ENCODE results near the gene EPG5.
"Not testable (repeated sequence)": the region's sequence is repeated elsewhere in the genome, so short reads cannot be mapped to it uniquely, and the experiment has no call there.

The EPG5 gene

DNA sequence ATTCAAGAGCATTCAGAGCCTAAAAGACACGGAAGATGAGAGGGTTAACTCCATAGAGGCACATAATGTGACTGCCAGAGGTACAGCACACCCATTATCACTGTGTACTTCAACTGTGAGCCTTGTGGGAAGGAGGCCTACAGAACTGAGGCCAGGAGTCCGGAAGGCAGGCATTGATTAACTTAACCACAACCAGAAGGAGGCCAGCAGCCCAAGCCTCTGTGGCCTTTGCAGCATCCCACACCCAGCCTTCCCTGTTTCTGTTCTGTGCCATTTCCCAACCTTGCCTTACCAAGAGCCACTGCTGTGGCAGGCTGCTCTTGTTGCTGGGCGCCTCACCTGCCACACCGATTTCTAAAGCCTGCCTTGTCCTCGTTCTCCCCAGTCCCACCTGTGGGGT lies 114.5 kb downstream of the EPG5 start:
- WGBS (ENCODE audit: insufficient coverage): 89% methylated on average over 5 of the region's 5 CpGs
- no peaks in the 10 kb centered on the region for H3K4me1 ChIP-seq (ENCODE audit: control extremely low read depth in 1 of 4, control insufficient read depth in 4 of 4, insufficient read depth in 4 of 4, low read length in 3 of 4)
- POLR2A ChIA-PET: no interaction called here
- H3K36me3 ChIP-seq (ENCODE audit: control insufficient read depth in 4 of 4, insufficient read depth in 4 of 4, low read length in 3 of 4): peaks cover 24 to 75% (median 62%) of the 10 kb centered on the region in 4 experiments
- DNase-seq: no peak
- H3K4me3 ChIP-seq (ENCODE audit: control insufficient read depth in 1 of 7, extremely low read depth in 1 of 7, insufficient read depth in 4 of 7, low read depth in 2 of 7, low read length in 6 of 7): no peak overlapping the region
- CTCF ChIA-PET: interaction anchor here (2.7 to 6.4 kb wide), 3 partner anchors 13 to 129 kb away, joined by 9 to 20 read pairs (median 20); partner anchors contain the start of gene SLC14A1
- H3K27ac ChIP-seq (ENCODE audit: insufficient read depth in 1 of 2, low read depth in 1 of 2, low read length in 2 of 2, poor library complexity in 1 of 2, severe bottlenecking in 2 of 2): no peak overlapping the region
- H3K27me3 ChIP-seq (replicated peaks in 2 of 5; ENCODE audit: control insufficient read depth in 4 of 5, insufficient read depth in 5 of 5, low read length in 4 of 5): no peaks in the 10 kb centered on the region
- no peaks in the 10 kb centered on the region for H3K9me3 ChIP-seq (ENCODE audit: control extremely low read depth in 1 of 5, control insufficient read depth in 4 of 5, insufficient read depth in 2 of 5, low read depth in 1 of 5, low read length in 4 of 5)

DNA sequence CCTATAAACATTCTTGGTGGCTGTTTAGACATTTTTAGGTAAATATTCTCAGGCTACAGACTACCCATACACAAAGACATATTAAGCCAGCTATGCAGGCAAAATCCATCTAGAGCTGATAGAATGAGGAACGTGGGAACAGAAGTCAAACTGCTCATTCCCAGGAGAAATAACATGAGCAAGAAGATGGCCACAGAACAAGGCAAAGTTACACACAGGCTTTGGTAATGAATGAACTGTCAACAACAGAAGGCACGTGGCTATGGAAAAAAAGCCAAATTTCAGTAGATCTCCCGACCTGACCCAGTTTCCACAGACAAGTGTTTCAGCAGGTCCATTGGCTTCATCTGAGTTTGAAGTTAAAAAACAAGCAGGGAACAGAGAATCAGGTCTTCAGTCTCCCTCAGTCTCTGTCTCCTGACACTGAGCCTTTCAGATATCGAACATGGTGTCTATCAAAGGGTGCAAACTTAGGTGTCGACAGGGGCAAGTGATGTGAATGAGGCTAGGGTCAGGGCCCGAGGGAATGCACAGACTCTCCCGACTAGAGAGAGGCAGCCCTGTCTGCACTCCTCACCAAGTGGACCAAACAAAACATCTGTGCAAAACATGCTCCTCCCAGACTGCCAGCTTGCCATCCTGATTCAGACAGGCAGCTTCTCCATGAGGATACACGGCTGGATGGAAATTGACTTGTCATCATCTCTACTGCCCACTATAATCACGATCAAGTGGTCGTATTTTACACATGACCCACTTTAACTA lies 115.8 kb downstream of the EPG5 start:
- WGBS (ENCODE audit: insufficient coverage): 97% methylated on average over 9 of the region's 10 CpGs
- Histone ChIP-seq H3K27me3 (replicated peaks in 2 of 5; ENCODE audit: control insufficient read depth in 4 of 5, insufficient read depth in 5 of 5, low read length in 4 of 5) (no peaks in the 10 kb centered on the region), H3K36me3 (ENCODE audit: control insufficient read depth in 4 of 4, insufficient read depth in 4 of 4, low read length in 3 of 4) (peaks cover 24 to 67% (median 54%) of the 10 kb centered on the region in 4 experiments), H3K9me3 (ENCODE audit: control extremely low read depth in 1 of 5, control insufficient read depth in 4 of 5, insufficient read depth in 2 of 5, low read depth in 1 of 5, low read length in 4 of 5) (no peaks in the 10 kb centered on the region), H3K4me3 (ENCODE audit: control insufficient read depth in 1 of 7, extremely low read depth in 1 of 7, insufficient read depth in 4 of 7, low read depth in 2 of 7, low read length in 6 of 7) (no peak overlapping the region), H3K27ac (ENCODE audit: insufficient read depth in 1 of 2, low read depth in 1 of 2, low read length in 2 of 2, poor library complexity in 1 of 2, severe bottlenecking in 2 of 2) (no peak overlapping the region), H3K4me1 (ENCODE audit: control extremely low read depth in 1 of 4, control insufficient read depth in 4 of 4, insufficient read depth in 4 of 4, low read length in 3 of 4) (peaks cover 0 to 4% (median 0%) of the 10 kb centered on the region in 4 experiments)
- ChIA-PET POLR2A (interaction anchor here (0.5 kb wide), 1 partner anchor 157 kb away, joined by 3 read pairs; no protein-coding TSS in a partner anchor), CTCF (interaction anchor here (0.7 to 6.4 kb wide), 8 partner anchors 12 to 242 kb away, joined by 3 to 20 read pairs (median 4); no protein-coding TSS in a partner anchor)
- DNase-seq: no peak

- Histone ChIP-seq H3K36me3 (ENCODE audit: control insufficient read depth in 4 of 4, insufficient read depth in 4 of 4, low read length in 3 of 4) (peaks cover 15 to 54% (median 44%) of the 10 kb centered on the region in 4 experiments), H3K4me3 (ENCODE audit: control insufficient read depth in 1 of 7, extremely low read depth in 1 of 7, insufficient read depth in 4 of 7, low read depth in 2 of 7, low read length in 6 of 7) (no peak overlapping the region), H3K9me3 (ENCODE audit: control extremely low read depth in 1 of 5, control insufficient read depth in 4 of 5, insufficient read depth in 2 of 5, low read depth in 1 of 5, low read length in 4 of 5) (no peaks in the 10 kb centered on the region), H3K27ac (ENCODE audit: insufficient read depth in 1 of 2, low read depth in 1 of 2, low read length in 2 of 2, poor library complexity in 1 of 2, severe bottlenecking in 2 of 2) (no peak overlapping the region), H3K27me3 (replicated peaks in 2 of 5; ENCODE audit: control insufficient read depth in 4 of 5, insufficient read depth in 5 of 5, low read length in 4 of 5) (no peaks in the 10 kb centered on the region), H3K4me1 (ENCODE audit: control extremely low read depth in 1 of 4, control insufficient read depth in 4 of 4, insufficient read depth in 4 of 4, low read length in 3 of 4) (peaks cover 0 to 4% (median 0%) of the 10 kb centered on the region in 4 experiments)
- POLR2A ChIA-PET: interaction anchor here (0.7 kb wide), 1 partner anchor 13 kb away, joined by 3 read pairs; no protein-coding TSS in a partner anchor
- DNase-seq: no peak
- 99% methylated on average over 10 of the region's 10 CpGs for WGBS (ENCODE audit: insufficient coverage)
- CTCF ChIA-PET: interaction anchor here (1.0 to 6.4 kb wide), 8 partner anchors 11 to 188 kb away, joined by 3 to 20 read pairs (median 4); no protein-coding TSS in a partner anchor
Observed at GRCh38 chr18:45850021-45850420, 117.1 kb downstream of the EPG5 start.

GRCh38 chr18:45849529-45849928 lies 117.6 kb downstream of the EPG5 start:
- H3K4me1 ChIP-seq (ENCODE audit: control extremely low read depth in 1 of 4, control insufficient read depth in 4 of 4, insufficient read depth in 4 of 4, low read length in 3 of 4): peaks cover 0 to 4% (median 0%) of the 10 kb centered on the region in 4 experiments
- 95% methylated on average over 7 of the region's 7 CpGs for WGBS (ENCODE audit: insufficient coverage)
- H3K36me3 ChIP-seq (ENCODE audit: control insufficient read depth in 4 of 4, insufficient read depth in 4 of 4, low read length in 3 of 4): peaks cover 12 to 50% (median 40%) of the 10 kb centered on the region in 4 experiments
- CTCF ChIA-PET: interaction anchor here (1.1 to 6.4 kb wide), 7 partner anchors 10 to 187 kb away, joined by 3 to 20 read pairs (median 6); no protein-coding TSS in a partner anchor
- no peak overlapping the region for H3K27ac ChIP-seq (ENCODE audit: insufficient read depth in 1 of 2, low read depth in 1 of 2, low read length in 2 of 2, poor library complexity in 1 of 2, severe bottlenecking in 2 of 2)
- POLR2A ChIA-PET: interaction anchor here (0.7 kb wide), 1 partner anchor 13 kb away, joined by 3 read pairs; no protein-coding TSS in a partner anchor
- no peak for DNase-seq
- H3K9me3 ChIP-seq (ENCODE audit: control extremely low read depth in 1 of 5, control insufficient read depth in 4 of 5, insufficient read depth in 2 of 5, low read depth in 1 of 5, low read length in 4 of 5): no peaks in the 10 kb centered on the region
- H3K4me3 ChIP-seq (ENCODE audit: control insufficient read depth in 1 of 7, extremely low read depth in 1 of 7, insufficient read depth in 4 of 7, low read depth in 2 of 7, low read length in 6 of 7): no peak overlapping the region
- no peaks in the 10 kb centered on the region for H3K27me3 ChIP-seq (replicated peaks in 2 of 5; ENCODE audit: control insufficient read depth in 4 of 5, insufficient read depth in 5 of 5, low read length in 4 of 5)

GRCh38 chr18:45848643-45849042 lies 118.5 kb downstream of the EPG5 start:
- CTCF ChIA-PET: interaction anchor here (0.7 to 5.0 kb wide), 10 partner anchors 9 to 184 kb away, joined by 3 to 20 read pairs (median 4); no protein-coding TSS in a partner anchor
- H3K4me3 ChIP-seq (ENCODE audit: control insufficient read depth in 1 of 7, extremely low read depth in 1 of 7, insufficient read depth in 4 of 7, low read depth in 2 of 7, low read length in 6 of 7); H3K27me3 ChIP-seq (replicated peaks in 2 of 5; ENCODE audit: control insufficient read depth in 4 of 5, insufficient read depth in 5 of 5, low read length in 4 of 5); POLR2A ChIA-PET; DNase-seq; H3K4me1 ChIP-seq (ENCODE audit: control extremely low read depth in 1 of 4, control insufficient read depth in 4 of 4, insufficient read depth in 4 of 4, low read length in 3 of 4); H3K9me3 ChIP-seq (ENCODE audit: control extremely low read depth in 1 of 5, control insufficient read depth in 4 of 5, insufficient read depth in 2 of 5, low read depth in 1 of 5, low read length in 4 of 5); H3K27ac ChIP-seq (ENCODE audit: insufficient read depth in 1 of 2, low read depth in 1 of 2, low read length in 2 of 2, poor library complexity in 1 of 2, severe bottlenecking in 2 of 2): not testable (repeated sequence)
- WGBS (ENCODE audit: insufficient coverage): 96% methylated on average over 13 of the region's 13 CpGs
- H3K36me3 ChIP-seq (ENCODE audit: control insufficient read depth in 4 of 4, insufficient read depth in 4 of 4, low read length in 3 of 4): peaks cover 7 to 42% (median 32%) of the 10 kb centered on the region in 4 experiments

DNA sequence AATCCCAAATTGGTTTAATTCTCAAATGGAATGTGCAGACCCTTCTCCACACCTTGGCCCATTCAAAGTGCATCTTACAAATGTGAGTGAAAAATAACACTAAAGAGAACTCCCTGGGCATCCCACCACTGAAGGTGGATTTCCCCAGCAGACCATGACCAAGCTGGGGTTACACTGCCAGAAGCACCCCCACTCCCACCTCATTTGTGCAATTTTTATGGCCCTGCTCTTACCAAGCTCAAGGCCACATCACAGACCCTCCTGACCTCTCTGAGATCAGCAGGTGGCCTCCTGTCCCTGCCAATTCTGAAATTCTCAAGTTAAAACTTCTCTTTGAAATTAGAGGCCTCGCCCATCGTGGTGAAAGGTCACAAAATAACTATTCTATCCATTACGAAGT lies 120.0 kb downstream of the EPG5 start:
- no peak for DNase-seq
- Histone ChIP-seq H3K36me3 (ENCODE audit: control insufficient read depth in 4 of 4, insufficient read depth in 4 of 4, low read length in 3 of 4) (peaks cover 5 to 29% (median 23%) of the 10 kb centered on the region in 4 experiments), H3K9me3 (ENCODE audit: control extremely low read depth in 1 of 5, control insufficient read depth in 4 of 5, insufficient read depth in 2 of 5, low read depth in 1 of 5, low read length in 4 of 5) (no peaks in the 10 kb centered on the region), H3K4me1 (ENCODE audit: control extremely low read depth in 1 of 4, control insufficient read depth in 4 of 4, insufficient read depth in 4 of 4, low read length in 3 of 4) (peaks cover 0 to 4% (median 0%) of the 10 kb centered on the region in 4 experiments), H3K27me3 (replicated peaks in 2 of 5; ENCODE audit: control insufficient read depth in 4 of 5, insufficient read depth in 5 of 5, low read length in 4 of 5) (no peaks in the 10 kb centered on the region), H3K27ac (ENCODE audit: insufficient read depth in 1 of 2, low read depth in 1 of 2, low read length in 2 of 2, poor library complexity in 1 of 2, severe bottlenecking in 2 of 2) (no peak overlapping the region), H3K4me3 (ENCODE audit: control insufficient read depth in 1 of 7, extremely low read depth in 1 of 7, insufficient read depth in 4 of 7, low read depth in 2 of 7, low read length in 6 of 7) (no peak overlapping the region)
- CTCF ChIA-PET: interaction anchor here (1.0 kb wide), 1 partner anchor 183 kb away, joined by 3 read pairs; no protein-coding TSS in a partner anchor
- WGBS (ENCODE audit: insufficient coverage): no CpG with 5 or more reads among the region's 3 CpGs
- POLR2A ChIA-PET: no interaction called here

DNA sequence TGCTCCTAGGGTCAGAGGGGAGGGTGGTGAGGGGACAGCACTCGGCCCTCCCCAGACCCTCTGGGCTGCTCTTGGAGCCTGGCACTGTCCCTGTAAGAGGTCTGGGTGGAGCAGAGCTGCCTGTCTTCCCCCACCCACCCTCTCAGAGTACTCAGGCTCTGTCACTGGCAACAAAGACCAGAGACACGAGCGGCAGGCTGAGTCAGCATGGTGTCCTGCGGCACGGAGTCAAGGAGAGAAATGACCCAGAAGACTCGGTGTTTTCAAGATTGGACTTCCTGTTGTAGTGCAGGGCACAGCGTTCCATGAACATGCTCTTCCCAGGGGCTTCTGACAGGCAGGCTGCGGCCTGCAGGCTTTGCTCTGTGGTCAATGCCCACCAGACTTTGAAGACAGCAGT lies 121.7 kb downstream of the EPG5 start:
- Histone ChIP-seq H3K27me3 (replicated peaks in 2 of 5; ENCODE audit: control insufficient read depth in 4 of 5, insufficient read depth in 5 of 5, low read length in 4 of 5) (no peaks in the 10 kb centered on the region), H3K4me1 (ENCODE audit: control extremely low read depth in 1 of 4, control insufficient read depth in 4 of 4, insufficient read depth in 4 of 4, low read length in 3 of 4) (peaks cover 0 to 4% (median under 1%) of the 10 kb centered on the region in 4 experiments), H3K27ac (ENCODE audit: insufficient read depth in 1 of 2, low read depth in 1 of 2, low read length in 2 of 2, poor library complexity in 1 of 2, severe bottlenecking in 2 of 2) (no peak overlapping the region), H3K9me3 (ENCODE audit: control extremely low read depth in 1 of 5, control insufficient read depth in 4 of 5, insufficient read depth in 2 of 5, low read depth in 1 of 5, low read length in 4 of 5) (no peaks in the 10 kb centered on the region), H3K36me3 (ENCODE audit: control insufficient read depth in 4 of 4, insufficient read depth in 4 of 4, low read length in 3 of 4) (peaks cover 0 to 20% (median 15%) of the 10 kb centered on the region in 4 experiments), H3K4me3 (ENCODE audit: control insufficient read depth in 1 of 7, extremely low read depth in 1 of 7, insufficient read depth in 4 of 7, low read depth in 2 of 7, low read length in 6 of 7) (no peak overlapping the region)
- WGBS (ENCODE audit: insufficient coverage): 92% methylated on average over 7 of the region's 8 CpGs
- no peak for DNase-seq
- ChIA-PET CTCF (interaction anchor here (1.0 to 1.4 kb wide), 2 partner anchors 120 to 123 kb away, joined by 3 to 5 read pairs; no protein-coding TSS in a partner anchor), POLR2A (no interaction called here)
